HT1080 (cell line): ENCODE results near the gene PRPF19. TPM values are rescaled to one million over a fixed set of nuclear protein-coding genes. Genes with fewer than 3 reads are reported as not detected.

Experiments used
- DNase-seq: peaks from one replicate; pipeline ENCODE4 v3.0.0-alpha.2; 2015; ENCODE audit warnings: low read depth
- total RNA-seq: library from RNA; depleted of rRNA; stranded (reverse); fragments of >200 nt; shearing (Covaris generic); gene quantifications from 2 replicates; pipeline ENCODE4 v1.2.3, GENCODE V29; 2014

The PRPF19 gene
- total RNA-seq, 1 experiment from 2014 or later: 250 TPM

DNA sequence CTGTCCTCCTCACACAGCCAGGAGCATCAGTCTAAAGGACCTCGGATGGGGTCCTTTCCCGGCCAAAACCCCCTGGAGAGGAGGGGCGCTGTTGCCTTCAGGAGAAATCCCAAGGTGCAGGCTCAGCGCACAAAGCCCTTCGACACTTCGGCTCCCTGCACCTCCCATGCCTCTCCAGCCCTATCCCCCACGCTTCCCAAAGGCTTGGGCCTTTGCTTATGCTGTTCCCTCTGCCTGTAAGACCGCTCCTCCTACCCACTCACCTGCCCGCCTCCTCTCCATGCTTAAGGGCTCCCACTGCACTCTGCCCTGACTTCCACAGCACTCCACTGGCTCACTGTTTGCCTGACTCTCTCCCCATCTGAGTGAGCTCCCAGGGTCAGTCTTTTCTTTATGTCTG is 32.1 kb upstream of the PRPF19 start:
- DNase-seq: no peak

DNA sequence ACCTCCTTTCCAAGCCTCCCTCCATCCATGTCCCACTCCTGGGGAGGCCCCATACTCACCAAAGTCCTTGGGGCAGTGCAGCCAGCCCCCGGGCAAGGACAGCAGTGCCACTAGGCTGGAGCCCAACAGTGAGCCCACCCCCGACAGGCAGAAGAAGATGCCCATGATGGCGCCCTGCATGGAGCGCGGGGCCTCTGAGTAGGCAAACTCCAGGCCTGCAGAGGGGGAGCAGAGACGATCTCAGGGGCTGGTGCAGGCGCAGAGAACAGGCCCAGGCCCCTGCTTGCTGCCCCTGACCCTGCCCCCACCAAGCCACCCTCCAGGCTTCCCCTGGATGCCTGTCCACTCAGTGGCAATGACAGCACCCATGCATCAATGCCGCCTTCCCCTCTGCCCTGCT is 31.4 kb upstream of the PRPF19 start:
- no peak for DNase-seq

DNA sequence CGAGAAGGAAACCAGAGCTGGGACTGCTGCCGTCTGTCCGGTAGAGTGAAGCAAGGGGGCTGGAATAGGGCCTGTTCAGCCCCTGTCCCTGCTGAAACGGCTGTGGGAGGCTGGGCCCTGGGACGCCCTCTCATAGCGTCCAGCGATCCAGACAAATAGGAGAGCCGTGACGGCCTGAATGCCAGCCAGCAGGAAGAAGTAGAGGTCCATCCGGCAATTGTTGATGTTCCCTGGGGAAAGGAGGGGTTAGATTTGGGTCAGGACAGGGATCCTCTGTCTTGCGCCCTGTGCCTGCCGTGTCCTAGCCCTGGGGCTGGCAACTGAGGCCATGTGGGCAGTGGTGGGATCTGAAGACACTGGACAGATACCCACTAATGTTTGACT is 30.8 kb upstream of the PRPF19 start:
- DNase-seq: no peak

DNA sequence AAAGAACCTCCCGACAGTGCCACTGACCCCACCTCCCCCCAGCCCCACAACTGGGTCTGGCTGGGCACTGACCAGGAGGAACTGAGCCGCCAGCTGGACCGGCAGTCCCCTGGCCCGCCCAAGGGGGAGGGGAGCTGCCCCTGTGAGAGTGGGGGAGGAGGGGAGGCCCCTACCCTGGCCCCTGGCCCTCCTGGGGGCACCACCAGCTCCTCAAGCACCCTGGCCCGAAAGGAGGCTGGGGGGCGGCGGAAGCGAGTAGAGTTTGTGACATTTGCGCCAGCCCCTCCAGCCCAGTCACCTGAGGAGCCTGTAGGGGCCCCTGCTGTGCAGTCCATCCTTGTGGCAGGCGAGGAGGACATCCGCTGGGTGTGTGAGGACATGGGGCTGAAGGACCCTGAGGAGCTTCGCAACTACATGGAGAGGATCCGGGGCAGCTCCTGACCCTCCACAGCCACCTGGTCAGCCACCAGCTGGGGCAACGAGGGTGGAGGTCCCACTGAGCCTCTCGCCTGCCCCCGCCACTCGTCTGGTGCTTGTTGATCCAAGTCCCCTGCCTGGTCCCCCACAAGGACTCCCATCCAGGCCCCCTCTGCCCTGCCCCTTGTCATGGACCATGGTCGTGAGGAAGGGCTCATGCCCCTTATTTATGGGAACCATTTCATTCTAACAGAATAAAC is 30.2 kb upstream of the PRPF19 start:
- no peak for DNase-seq

DNA sequence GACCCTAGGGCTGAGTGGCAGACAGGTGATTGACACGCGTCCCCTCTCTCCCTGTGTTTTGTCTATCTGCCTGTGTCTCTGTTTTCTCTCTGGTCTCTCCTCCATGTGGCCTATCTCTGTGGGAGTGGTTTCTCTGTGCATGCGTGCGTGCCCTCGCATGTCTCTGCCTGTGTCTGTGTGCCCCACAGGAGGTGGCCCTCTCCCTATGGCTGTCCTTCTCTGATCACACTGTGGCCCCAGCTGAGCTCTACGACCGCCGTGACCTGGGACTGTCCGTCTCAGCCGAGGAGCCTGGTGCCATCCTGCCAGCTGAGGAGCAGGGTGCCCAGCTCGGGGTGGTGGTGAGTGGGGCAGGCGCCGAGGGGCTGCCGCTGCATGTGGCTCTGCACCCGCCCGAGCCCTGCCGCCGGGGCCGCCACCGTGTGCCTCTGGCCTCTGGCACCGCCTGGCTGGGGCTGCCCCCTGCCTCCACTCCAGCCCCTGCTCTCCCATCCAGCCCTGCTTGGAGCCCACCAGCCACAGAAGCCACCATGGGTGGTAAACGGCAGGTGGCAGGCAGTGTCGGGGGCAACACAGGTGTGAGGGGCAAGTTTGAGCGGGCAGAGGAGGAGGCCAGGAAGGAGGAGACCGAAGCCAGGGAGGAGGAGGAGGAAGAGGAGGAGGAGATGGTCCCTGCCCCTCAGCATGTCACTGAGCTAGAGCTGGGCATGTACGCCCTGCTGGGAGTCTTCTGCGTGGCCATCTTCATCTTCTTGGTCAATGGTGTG is 29.5 kb upstream of the PRPF19 start:
- DNase-seq: no peak

DNA sequence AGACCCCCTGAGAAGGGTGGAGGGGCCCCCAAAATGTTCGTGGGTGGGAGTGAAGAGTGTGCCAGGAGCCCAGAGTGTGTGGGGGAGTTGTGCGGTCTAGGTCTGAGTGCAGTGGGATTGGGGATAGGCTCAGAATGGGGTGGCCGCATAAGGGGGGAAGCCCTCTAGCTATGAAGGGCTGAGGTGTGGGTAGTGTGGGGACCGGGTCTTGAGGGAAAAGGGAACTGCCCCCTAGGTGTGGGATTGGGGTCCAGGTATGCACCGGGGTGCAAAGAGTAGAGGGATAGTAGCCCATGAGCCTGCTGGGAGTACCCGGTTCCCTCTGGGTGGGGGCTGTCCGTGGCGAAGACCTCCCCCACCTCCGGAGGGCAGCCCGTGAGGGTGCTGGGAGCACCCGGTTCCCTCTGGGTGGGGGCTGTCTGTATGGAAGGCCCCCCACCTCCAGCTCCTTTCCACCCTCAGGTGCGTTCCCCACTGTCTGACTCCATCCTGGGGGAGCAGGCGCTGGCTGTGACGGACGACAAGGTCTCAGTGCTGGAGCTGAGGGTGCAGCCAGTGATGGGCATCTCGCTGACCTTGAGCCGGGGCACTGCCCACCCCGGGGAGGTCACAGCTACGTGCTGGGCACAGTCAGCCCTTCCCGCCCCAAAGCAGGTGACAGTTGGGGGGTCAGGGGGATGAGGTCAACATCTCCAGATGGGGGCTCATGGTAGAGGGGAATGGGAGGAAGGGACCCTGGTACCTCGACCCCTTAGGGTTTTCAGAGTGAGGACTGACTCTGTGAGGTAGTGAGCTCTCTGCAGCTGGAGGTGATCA is 28.6 kb upstream of the PRPF19 start:
- DNase-seq: no peak

DNA sequence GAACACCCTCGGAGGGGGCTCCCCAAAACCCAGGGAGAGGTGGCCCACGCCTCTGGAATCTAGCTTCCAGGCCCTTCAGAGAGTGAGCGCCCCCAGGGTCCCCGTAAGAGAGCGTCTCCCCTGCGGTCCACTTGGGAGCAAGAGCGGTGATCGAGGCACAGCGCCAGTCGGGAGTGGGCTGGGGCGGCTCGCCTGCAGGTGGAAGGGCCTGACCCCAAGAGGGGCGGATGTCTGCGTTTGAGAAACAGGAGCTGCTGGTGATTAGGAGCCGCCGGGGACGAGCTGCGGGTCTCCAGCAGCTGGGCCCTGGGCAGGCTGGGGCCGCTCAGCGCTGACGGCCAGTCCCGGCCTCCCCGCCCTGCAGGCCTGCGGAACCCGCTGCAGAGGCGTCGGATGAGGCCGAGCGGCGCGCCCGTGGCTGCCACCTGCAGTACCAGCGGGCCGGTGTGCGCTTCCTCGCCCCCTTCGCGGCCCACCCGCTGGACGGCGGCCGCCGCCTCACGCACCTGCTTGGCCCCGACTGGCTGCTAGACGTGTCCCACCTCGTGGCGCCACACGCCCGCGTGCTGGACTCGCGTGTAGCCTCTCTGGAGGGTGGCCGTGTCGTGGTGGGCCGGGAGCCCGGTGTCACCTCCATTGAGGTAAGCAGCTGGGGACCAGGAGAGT is 27.9 kb upstream of the PRPF19 start:
- DNase-seq: no peak

DNA sequence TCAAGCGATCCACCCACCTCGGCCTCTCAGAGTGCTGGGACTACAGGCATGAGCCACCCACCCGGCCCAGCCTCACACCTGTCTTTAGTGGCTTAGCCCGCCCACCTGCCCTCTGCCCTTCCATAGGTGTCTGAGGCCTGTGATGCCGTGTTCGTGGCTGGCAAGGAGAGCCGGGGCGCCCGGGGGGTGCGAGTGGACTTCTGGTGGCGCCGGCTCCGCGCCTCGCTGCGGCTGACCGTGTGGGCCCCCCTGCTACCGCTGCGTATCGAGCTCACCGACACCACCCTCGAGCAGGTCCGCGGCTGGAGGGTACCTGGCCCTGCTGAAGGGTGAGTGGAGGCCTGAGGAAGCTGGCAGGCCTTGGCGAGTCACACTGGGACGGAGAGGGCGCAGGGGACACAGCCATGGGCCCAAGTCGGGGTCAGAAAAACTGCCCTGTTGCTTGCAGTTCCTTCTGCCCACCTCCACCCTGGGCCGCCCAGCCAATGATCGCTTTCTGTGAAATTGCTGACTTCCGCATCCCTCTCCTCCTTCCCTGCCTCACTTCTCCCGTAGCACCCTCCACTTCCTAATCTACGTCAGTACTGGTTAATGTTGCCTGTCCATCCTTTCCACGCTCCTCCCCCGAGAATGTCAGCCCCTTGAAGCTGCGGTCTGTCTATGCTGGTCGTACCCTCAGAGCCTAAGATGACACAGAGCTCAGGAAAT is 27.2 kb upstream of the PRPF19 start:
- no peak for DNase-seq

DNA sequence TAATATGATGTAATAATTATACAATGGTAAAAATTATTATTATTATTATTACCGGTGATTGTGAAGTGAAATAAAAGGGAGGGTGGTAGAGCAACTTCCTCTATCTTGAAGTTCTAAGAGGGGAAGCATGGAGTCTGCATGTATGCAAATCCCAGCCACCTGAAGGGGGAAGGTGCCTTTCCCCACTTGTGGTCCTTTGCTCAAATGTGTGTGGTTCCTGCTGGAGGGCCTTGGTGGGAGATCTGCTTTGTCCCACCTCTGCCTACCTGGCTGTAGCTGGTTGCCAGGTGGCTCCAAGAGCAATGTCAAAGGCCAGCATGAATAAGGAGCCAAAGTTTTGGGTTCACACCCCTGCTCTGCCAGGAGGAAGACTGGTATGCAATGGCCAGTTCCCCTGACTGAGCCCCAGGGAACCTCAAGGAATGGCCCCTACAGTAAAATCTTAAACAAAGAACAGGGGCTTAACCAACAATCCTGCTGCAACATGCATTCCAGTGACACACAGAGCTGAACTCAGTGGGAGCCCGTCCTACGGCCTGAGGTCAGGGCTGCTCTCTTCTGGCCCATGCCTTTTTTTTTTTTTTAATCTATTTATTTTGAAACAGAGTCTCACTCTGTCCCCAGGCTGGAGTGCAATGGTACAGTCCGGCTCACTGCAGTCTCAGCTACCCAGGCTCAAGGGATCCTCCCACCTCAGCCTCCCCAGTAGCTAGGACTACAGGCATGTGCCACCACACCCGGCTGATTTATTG is 26.4 kb upstream of the PRPF19 start:
- DNase-seq: no peak

DNA sequence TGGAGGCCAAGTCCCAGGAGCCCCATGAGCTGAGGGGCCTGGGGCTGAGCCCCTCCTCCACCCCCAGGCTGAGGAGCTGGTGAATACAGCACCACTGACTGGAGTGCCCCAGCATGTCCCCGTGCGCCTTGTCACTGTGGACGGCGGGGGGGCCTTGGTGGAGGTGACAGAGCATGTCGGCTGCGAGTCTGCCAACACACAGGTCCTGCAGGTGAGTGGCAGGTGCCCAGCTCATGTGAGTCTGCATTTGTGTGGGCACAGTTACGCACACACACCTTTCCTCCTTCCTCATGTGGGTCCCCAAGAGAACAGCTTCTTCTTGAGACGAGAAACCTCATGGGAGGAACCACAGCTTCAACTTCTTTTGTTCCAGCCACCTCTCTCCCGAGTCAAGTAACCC is 25.5 kb upstream of the PRPF19 start:
- no peak for DNase-seq

DNA sequence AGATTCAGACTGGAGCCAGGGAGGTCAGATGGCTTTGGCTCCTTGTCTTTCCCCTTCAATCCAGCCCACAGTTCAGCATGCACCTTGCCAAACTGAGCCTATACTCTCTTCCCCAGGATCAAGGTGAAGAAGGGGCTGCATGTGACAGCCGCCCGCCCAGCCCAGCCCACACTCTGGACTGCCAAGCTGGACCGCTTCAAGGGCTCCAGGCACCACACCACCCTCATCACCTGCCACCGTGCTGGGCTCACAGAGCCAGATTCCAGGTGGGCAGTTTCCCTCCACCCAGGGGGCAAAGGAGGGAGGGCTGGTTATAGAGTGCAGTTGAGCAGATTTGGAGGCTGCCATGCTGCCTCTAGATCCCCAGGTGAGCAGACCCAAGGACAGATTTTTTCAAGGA is 24.0 kb upstream of the PRPF19 start:
- DNase-seq: no peak

DNA sequence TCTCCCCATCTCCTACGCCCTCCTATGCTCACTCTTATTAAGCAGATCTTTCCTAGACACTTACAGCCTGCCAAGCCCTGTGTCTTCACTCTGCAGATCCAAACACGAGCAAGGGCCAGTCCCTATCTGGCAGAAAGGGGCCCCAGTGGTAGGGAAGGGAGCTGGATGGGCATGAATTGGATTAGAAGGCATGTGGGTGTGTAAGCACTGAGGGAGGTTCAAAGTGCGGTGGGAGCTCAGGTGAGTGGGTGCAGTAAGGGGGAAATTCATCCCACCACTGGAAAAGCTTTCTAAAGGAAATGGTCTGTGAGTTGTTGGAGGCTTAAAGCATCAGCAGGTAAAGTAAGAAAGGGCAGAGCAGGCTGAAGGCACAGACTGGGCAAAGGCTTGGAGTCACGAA is 23.4 kb upstream of the PRPF19 start:
- DNase-seq: no peak

DNA sequence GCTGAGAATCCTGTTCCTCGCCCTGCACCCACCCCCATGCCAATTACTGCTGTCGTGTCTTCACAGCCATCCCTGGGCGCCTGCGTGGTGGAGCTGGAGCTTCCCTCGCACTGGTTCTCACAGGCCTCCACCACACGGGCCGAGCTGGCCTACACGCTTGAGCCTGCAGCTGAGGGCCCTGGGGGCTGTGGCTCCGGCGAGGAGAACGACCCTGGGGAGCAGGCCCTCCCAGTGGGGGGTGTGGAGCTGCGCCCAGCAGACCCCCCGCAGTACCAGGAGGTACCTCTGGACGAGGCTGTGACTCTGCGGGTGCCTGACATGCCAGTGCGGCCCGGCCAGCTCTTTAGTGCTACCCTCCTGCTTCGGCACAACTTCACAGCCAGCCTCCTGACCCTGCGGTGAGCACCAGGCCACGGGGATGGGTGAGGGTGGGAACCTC is 22.2 kb upstream of the PRPF19 start:
- DNase-seq: no peak

DNA sequence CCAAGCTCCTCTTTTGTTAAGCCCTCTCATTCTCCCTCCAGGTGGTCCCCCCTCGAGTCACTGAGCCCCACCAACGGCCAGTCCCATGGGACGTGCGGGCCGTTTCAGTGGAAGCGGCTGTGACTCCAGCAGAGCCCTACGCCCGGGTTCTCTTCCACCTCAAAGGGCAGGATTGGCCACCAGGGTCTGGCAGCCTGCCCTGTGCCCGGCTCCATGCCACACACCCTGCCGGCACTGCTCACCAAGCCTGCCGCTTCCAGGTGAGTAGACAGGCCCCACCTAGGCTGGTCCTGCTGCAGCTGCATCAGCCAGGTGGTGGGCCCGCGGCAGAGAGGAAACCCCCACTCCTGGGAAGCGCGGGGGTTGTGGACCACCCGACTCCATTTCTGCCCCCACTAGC is 21.2 kb upstream of the PRPF19 start:
- no peak for DNase-seq

DNA sequence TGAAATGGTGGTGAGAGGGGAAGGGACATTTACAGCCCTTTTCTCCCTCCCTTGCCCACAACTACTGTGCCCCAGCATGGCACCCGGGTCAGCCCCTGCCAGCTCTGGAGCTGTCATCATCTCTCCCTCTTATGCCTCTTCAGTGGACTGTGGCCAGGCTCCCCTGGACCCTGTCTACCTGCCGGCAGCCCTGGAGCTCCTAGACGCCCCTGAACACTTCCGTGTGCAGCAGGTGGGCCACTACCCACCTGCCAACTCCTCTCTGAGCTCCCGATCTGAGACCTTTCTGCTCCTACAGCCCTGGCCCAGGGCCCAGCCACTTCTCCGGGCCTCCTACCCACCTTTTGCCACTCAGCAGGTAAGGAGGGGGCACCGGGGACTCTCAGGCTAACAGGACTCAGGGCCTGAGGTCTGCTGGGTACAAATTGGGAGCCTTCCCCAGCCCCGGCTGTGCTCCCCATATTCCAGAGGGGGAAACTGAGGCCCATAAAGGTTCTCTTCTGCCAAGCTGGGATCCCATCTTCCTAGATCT is 20.7 kb upstream of the PRPF19 start:
- no peak for DNase-seq

DNA sequence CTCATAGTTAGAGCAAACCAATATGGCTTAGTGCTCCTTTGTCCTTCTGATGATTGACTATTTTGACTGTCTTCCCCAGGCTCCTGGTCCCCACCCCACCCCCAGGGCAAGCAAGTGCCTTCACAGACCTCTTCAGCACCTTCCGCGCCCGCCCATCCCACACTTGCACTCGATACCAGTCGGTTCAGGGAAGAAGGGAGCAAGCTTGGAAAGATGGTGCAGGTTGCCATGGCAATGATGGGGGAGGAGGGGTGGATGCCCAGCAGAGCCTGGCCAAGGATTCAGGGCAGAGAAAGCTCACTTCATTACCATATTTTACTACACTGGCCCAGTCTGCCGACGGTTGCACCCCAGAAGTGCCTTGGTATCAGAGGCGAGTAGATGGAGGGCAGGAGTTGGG is 20.1 kb upstream of the PRPF19 start:
- DNase-seq: no peak

DNA sequence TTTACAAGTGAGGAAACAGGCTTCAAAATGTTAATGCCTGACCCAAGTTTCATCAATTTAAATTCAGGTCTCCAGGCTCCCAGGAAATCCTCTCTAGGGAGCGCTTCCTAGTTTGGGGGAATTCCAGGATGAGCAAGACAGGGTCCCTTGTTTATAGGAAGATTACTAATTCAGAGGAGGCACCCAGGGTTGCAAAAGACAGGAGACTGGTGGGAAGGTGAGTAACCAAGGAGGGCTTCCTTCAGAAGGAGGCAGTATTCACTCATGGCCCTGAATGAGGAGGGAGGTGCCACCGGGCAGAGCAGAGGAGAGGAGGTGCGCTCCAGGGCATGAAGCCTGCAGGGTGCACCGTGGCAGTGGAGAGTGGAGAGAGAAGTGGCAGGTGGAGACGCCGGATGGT is 19.5 kb upstream of the PRPF19 start:
- peak; percentile 73 for DNase-seq

DNA sequence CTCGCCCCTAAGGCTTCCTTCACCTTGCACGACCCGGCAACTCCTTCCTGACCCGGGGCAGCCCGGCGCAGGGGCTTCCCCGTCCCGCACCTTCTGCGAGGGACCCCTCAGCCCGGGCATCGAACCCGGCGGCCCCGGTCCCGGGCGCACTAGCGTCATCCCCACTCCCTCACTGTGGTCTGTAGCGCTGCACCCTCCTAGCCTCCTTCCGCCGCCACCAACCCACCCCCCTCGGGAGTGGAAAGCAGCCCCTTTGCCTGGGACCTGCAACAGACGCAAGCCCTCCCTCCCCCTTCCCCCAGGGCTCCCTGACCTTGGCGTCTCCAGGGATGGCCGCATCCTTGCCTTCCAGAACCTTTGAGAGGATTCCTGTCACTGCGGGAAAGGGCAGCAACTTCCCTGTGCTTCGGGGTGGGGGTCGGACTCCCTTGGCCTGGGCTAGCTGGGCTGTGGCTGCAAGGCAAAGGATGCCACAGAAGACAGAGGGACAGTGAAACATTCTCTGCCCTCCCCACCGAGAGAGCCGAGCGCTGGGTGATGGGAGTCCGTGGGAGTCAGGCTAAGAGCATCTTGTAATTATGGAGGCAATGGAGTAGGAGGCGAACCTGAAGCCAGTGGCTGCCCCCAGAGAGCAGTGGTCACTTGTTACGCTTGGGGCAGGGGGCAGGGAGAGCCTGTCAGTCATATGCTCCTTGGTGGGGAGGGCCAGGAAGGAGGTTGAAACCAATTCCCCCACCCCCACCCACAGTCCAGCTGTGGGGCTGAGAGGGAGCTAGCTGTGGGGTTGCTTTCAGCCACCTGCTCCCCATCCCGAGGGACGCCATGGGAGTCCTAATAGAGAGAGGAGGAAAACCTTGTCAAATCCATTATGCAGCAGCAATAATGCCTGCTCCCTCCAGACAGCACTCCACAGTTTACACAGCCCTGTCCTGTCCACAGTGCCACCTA is 18.8 kb upstream of the PRPF19 start:
- no peak for DNase-seq
